Spleen (tissue), 7 donors: Measurements from ENCODE around the gene SNAP29.

Source experiments
- POLR2AphosphoS5 ChIP-seq, 3 donors: sonication (generic); formaldehyde crosslinking; IDR thresholded peaks; one replicate each; pipeline ENCODE4 v1.5.1; 2017; ENCODE audit warnings: antibody characterized with exemption in 3 of 3
- TF ChIP-seq, protein P1 (sequence below), 11 experiments: fragments of 200-600 bp in 7 of 11; fragments of 450-650 bp in 4 of 11; sonication (generic) in 4 of 11; IDR thresholded peaks in 8 of 11; conservative IDR thresholded peaks in 3 of 11; 1 replicate in 7 of 11; 2 replicates in 4 of 11; pipeline versions ENCODE4 v1.4.0 to v1.8.0; 2016 to 2021; ENCODE audit warnings: antibody characterized with exemption in 11 of 11, inconsistent platforms in 4 of 11, mild to moderate bottlenecking in 1 of 11
- donor health status: DM: no; HTN: no; CAD: no; lungs with moderate emphysema.
- donor health status: DM: no; HTN: no; CAD: no.
- donor health status: DM: no; HTN: no; CAD: no.

DNA sequence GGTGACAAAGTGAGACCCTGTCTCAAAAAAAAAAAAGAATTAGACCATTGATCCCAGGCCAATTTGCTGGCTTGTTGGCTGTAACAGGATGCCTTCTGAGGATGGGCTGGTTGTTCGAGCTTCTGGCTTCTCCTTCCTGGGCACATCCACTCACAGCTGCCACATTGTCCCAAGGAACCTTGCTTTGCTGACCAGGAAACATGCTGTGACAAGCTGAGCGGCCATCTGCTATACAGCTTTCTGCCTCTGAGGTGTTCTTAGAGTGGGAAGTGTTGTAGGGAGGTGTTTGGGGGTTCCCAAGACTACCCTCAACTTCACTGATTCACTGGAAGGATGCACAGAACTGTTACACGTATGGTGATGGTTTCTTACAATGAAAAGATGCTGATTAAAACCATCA, 6.5 kb downstream of the SNAP29 start:
- TF ChIP-seq, protein P1, sequence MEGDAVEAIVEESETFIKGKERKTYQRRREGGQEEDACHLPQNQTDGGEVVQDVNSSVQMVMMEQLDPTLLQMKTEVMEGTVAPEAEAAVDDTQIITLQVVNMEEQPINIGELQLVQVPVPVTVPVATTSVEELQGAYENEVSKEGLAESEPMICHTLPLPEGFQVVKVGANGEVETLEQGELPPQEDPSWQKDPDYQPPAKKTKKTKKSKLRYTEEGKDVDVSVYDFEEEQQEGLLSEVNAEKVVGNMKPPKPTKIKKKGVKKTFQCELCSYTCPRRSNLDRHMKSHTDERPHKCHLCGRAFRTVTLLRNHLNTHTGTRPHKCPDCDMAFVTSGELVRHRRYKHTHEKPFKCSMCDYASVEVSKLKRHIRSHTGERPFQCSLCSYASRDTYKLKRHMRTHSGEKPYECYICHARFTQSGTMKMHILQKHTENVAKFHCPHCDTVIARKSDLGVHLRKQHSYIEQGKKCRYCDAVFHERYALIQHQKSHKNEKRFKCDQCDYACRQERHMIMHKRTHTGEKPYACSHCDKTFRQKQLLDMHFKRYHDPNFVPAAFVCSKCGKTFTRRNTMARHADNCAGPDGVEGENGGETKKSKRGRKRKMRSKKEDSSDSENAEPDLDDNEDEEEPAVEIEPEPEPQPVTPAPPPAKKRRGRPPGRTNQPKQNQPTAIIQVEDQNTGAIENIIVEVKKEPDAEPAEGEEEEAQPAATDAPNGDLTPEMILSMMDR (IDR thresholded peaks at IDR 0.05 in 8 of 11, conservative IDR thresholded peaks at IDR 0.05 in 3 of 11) = no peak
- no peak for TF ChIP-seq POLR2AphosphoS5 (IDR thresholded peaks at IDR 0.05)
